Measurements from ENCODE around the gene PSMG3.

Gene PSMG3

DNA sequence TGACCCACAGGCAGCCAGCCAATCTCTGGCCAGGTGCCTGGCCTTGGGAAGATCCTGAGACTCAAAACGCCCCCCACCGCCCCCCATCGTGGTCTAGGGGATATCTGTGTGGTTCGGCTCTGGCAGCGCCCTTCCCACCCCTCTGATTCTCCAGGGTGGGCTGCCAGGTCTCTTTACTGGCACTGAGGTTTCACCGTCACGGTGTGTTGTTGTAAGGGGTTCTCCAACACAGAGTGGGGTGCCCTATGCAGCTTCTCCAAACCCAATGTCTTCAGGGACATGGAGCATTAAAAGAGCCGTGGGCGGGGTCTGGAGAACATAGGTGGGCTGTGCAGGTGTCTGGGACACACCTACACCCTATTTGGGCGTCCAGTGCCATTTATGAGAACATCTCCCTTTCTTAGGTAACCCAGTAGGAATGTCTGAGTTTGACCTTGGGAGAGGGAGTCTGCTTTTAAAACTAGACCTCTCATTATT is 37.8 kb downstream of the PSMG3 start:
- POLR2A ChIA-PET: interaction anchor here (0.7 to 2.0 kb wide), 5 partner anchors 12 to 58 kb away, joined by 3 to 17 read pairs (median 3); partner anchors contain the start of genes INTS1 and TMEM184A
- peak overlapping the region; percentile 62; the same call in 1 of the 2 replicates for H3K27ac ChIP-seq (ENCODE audit: extremely low read depth, low read depth, low read length)
- TF ChIP-seq ZFP41 (tag by site-specific recombination; IDR thresholded peaks at IDR 0.05; ENCODE audit: borderline replicate concordance): no peak
- no peak for TF ChIP-seq ZNF624 (tag by site-specific recombination; IDR thresholded peaks at IDR 0.05)
- TF ChIP-seq EGR2 (tag by site-specific recombination; IDR thresholded peaks at IDR 0.05; ENCODE audit: low read depth): peak; percentile 39; the same call in 1 of the 2 replicates
- peak; percentile 32 for TF ChIP-seq ZFHX2 (tag by site-specific recombination; conservative IDR thresholded peaks at IDR 0.05)
- no peak for TF ChIP-seq ZBTB21 (tag by site-specific recombination; IDR thresholded peaks at IDR 0.05)

DNA sequence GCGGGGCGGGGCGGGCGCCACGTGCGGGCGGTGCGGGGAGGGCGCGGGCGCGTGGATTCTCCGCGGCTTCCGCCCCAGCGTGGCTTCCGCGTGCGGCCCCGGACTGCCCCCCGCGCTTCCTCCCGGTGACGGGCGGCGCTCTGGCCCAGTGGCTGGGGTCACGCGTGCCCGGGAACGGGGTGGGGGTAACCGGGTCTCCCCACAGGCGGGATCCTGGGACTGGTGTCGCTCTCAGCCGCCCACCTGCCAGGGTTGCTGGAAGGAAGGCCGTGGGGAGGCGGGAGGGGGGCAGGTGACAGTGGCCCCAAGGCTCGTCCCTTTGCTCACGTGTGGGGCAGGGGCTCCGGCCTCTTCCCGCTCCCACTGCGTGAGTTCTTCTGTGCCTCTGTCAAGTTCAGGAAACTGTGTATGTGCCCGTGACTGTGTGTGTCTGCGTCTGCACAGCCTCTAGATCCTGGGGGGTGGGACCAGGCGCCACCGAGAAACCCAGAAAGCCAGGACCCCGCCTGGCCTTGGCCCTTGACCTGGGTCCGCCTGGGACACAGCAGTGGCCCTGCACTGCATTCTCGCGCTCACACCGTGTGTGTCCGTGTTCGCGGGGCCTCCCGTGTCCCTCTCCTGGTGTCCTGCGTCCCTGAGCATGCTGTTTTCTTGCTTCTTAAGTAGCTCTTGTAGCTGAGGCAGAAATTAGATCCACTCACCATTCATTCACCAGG is 38.4 kb downstream of the PSMG3 start:
- H3K9me3 ChIP-seq (ENCODE audit: control insufficient read depth, insufficient read depth, low read depth, low read length): no peaks in the 10 kb centered on the region
- CTCF ChIA-PET: interaction anchor here (0.6 to 2.4 kb wide), 3 partner anchors 25 to 721 kb away, joined by 3 to 11 read pairs (median 4); partner anchors contain the start of gene TMEM184A
- peak overlapping the region; percentile 50; the same call in 1 of the 2 replicates for H3K27ac ChIP-seq (ENCODE audit: extremely low read depth, low read depth, low read length)
- H3K4me3 ChIP-seq (ENCODE audit: low read depth, low read length): peak overlapping the region; percentile 71
- peaks cover 17% of the 10 kb centered on the region for H3K4me1 ChIP-seq (ENCODE audit: control insufficient read depth, insufficient read depth, low read length)
- H3K36me3 ChIP-seq (ENCODE audit: control insufficient read depth in 2 of 2, insufficient read depth in 1 of 2, low read length in 2 of 2): no peaks in the 10 kb centered on the region
- POLR2A ChIA-PET: interaction anchor here (0.7 to 1.3 kb wide), 3 partner anchors 23 to 57 kb away, joined by 3 to 8 read pairs (median 3); partner anchors contain the start of gene INTS1
- TF ChIP-seq ZNF629 (tag by site-specific recombination; IDR thresholded peaks at IDR 0.05) (no peak), OSR2 (tag by site-specific recombination; IDR thresholded peaks at IDR 0.05) (peak; percentile 83), ZSCAN23 (tag by site-specific recombination; IDR thresholded peaks at IDR 0.05) (no peak), ZEB2 (tag by site-specific recombination; IDR thresholded peaks at IDR 0.05) (no peak), GLIS1 (tag by site-specific recombination; IDR thresholded peaks at IDR 0.05) (peak; percentile 17; the same call in 1 of the 2 replicates), SP2 (tag by site-specific recombination; IDR thresholded peaks at IDR 0.05) (peak; percentile 34; the same call in 1 of the 2 replicates), OVOL3 (tag by site-specific recombination; IDR thresholded peaks at IDR 0.05) (no peak), ZNF701 (tag by site-specific recombination; IDR thresholded peaks at IDR 0.05) (no peak), ZNF19 (tag by site-specific recombination; IDR thresholded peaks at IDR 0.05; ENCODE audit: low read depth) (no peak), EGR2 (tag by site-specific recombination; IDR thresholded peaks at IDR 0.05; ENCODE audit: low read depth) (peak; percentile 27; the same call in 1 of the 2 replicates), ZNF658 (tag by site-specific recombination; IDR thresholded peaks at IDR 0.05) (no peak), ZNF585B (tag by site-specific recombination; IDR thresholded peaks at IDR 0.05) (no peak), KLF8 (tag by site-specific recombination; IDR thresholded peaks at IDR 0.05) (peak; percentile 13; the same call in 1 of the 2 replicates)
- TF ChIP-seq, protein P1, sequence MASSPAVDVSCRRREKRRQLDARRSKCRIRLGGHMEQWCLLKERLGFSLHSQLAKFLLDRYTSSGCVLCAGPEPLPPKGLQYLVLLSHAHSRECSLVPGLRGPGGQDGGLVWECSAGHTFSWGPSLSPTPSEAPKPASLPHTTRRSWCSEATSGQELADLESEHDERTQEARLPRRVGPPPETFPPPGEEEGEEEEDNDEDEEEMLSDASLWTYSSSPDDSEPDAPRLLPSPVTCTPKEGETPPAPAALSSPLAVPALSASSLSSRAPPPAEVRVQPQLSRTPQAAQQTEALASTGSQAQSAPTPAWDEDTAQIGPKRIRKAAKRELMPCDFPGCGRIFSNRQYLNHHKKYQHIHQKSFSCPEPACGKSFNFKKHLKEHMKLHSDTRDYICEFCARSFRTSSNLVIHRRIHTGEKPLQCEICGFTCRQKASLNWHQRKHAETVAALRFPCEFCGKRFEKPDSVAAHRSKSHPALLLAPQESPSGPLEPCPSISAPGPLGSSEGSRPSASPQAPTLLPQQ (tag by site-specific recombination; IDR thresholded peaks at IDR 0.05): no peak
- TF ChIP-seq, protein P2, sequence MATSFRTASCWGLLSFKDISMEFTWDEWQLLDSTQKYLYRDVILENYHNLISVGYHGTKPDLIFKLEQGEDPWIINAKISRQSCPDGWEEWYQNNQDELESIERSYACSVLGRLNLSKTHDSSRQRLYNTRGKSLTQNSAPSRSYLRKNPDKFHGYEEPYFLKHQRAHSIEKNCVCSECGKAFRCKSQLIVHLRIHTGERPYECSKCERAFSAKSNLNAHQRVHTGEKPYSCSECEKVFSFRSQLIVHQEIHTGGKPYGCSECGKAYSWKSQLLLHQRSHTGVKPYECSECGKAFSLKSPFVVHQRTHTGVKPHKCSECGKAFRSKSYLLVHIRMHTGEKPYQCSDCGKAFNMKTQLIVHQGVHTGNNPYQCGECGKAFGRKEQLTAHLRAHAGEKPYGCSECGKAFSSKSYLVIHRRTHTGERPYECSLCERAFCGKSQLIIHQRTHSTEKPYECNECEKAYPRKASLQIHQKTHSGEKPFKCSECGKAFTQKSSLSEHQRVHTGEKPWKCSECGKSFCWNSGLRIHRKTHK (tag by site-specific recombination; IDR thresholded peaks at IDR 0.05): no peak
- TF ChIP-seq, protein P3, sequence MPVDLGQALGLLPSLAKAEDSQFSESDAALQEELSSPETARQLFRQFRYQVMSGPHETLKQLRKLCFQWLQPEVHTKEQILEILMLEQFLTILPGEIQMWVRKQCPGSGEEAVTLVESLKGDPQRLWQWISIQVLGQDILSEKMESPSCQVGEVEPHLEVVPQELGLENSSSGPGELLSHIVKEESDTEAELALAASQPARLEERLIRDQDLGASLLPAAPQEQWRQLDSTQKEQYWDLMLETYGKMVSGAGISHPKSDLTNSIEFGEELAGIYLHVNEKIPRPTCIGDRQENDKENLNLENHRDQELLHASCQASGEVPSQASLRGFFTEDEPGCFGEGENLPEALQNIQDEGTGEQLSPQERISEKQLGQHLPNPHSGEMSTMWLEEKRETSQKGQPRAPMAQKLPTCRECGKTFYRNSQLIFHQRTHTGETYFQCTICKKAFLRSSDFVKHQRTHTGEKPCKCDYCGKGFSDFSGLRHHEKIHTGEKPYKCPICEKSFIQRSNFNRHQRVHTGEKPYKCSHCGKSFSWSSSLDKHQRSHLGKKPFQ (tag by site-specific recombination; IDR thresholded peaks at IDR 0.05): no peak
- TF ChIP-seq, protein P4, sequence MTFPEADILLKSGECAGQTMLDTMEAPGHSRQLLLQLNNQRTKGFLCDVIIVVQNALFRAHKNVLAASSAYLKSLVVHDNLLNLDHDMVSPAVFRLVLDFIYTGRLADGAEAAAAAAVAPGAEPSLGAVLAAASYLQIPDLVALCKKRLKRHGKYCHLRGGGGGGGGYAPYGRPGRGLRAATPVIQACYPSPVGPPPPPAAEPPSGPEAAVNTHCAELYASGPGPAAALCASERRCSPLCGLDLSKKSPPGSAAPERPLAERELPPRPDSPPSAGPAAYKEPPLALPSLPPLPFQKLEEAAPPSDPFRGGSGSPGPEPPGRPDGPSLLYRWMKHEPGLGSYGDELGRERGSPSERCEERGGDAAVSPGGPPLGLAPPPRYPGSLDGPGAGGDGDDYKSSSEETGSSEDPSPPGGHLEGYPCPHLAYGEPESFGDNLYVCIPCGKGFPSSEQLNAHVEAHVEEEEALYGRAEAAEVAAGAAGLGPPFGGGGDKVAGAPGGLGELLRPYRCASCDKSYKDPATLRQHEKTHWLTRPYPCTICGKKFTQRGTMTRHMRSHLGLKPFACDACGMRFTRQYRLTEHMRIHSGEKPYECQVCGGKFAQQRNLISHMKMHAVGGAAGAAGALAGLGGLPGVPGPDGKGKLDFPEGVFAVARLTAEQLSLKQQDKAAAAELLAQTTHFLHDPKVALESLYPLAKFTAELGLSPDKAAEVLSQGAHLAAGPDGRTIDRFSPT (tag by site-specific recombination; IDR thresholded peaks at IDR 0.05): no peak
- TF ChIP-seq, protein P5, sequence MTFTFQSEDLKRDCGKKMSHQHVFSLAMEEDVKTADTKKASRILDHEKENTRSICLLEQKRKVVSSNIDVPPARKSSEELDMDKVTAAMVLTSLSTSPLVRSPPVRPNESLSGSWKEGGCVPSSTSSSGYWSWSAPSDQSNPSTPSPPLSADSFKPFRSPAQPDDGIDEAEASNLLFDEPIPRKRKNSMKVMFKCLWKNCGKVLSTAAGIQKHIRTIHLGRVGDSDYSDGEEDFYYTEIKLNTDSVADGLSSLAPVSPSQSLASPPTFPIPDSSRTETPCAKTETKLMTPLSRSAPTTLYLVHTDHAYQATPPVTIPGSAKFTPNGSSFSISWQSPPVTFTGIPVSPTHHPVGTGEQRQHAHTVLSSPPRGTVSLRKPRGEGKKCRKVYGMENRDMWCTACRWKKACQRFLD (tag by site-specific recombination; IDR thresholded peaks at IDR 0.05): no peak
- TF ChIP-seq, protein P6, sequence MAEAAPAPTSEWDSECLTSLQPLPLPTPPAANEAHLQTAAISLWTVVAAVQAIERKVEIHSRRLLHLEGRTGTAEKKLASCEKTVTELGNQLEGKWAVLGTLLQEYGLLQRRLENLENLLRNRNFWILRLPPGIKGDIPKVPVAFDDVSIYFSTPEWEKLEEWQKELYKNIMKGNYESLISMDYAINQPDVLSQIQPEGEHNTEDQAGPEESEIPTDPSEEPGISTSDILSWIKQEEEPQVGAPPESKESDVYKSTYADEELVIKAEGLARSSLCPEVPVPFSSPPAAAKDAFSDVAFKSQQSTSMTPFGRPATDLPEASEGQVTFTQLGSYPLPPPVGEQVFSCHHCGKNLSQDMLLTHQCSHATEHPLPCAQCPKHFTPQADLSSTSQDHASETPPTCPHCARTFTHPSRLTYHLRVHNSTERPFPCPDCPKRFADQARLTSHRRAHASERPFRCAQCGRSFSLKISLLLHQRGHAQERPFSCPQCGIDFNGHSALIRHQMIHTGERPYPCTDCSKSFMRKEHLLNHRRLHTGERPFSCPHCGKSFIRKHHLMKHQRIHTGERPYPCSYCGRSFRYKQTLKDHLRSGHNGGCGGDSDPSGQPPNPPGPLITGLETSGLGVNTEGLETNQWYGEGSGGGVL (tag by site-specific recombination; IDR thresholded peaks at IDR 0.05): no peak

More for the DNA sequence above, 37.8 kb downstream of the PSMG3 start:
- Histone ChIP-seq H3K36me3 (ENCODE audit: control insufficient read depth in 2 of 2, insufficient read depth in 1 of 2, low read length in 2 of 2) (no peaks in the 10 kb centered on the region), H3K9me3 (ENCODE audit: control insufficient read depth, insufficient read depth, low read depth, low read length) (no peaks in the 10 kb centered on the region), H3K4me3 (ENCODE audit: low read depth, low read length) (peak overlapping the region; percentile 71), H3K4me1 (ENCODE audit: control insufficient read depth, insufficient read depth, low read length) (peaks cover 20% of the 10 kb centered on the region)
- CTCF ChIA-PET: interaction anchor here (0.6 to 2.4 kb wide), 3 partner anchors 25 to 722 kb away, joined by 3 to 11 read pairs (median 4); partner anchors contain the start of gene TMEM184A

Data from HEK293 (cell line).